Endodermal cell (in vitro differentiated cells): ENCODE data around the gene SF3B3. TPM values are rescaled to one million over a fixed set of nuclear protein-coding genes. Genes with fewer than 3 reads are reported as not detected.

Source experiments
- DNase-seq: peaks from one replicate; pipeline ENCODE4 v3.0.0-alpha.2; 2017
- H3K27ac ChIP-seq: 2 replicates; pipeline ENCODE4 v1.5.1; 2013; ENCODE audit warnings: mild to moderate bottlenecking, low read depth, low read length, moderate library complexity
- H3K27me3 ChIP-seq: 2 replicates; pipeline ENCODE4 v1.6.1; 2013; ENCODE audit warnings: mild to moderate bottlenecking, low read length, moderate library complexity; ENCODE audit not compliant: insufficient read depth, control insufficient read depth, poor library complexity, severe bottlenecking
- H3K36me3 ChIP-seq: 2 replicates; pipeline ENCODE4 v1.7.0; 2013; ENCODE audit warnings: mild to moderate bottlenecking, low read length, moderate library complexity; ENCODE audit not compliant: control insufficient read depth, insufficient read depth
- H3K4me1 ChIP-seq: one replicate; pipeline ENCODE4 v1.7.0; 2013; ENCODE audit warnings: low read length; ENCODE audit not compliant: control insufficient read depth, insufficient read depth
- H3K4me3 ChIP-seq: 2 replicates; pipeline ENCODE4 v1.5.1; 2013; ENCODE audit warnings: mild to moderate bottlenecking, low read length, moderate library complexity
- H3K9ac ChIP-seq: 2 replicates; pipeline ENCODE4 v1.6.1; 2013; ENCODE audit warnings: mild to moderate bottlenecking, low read length, moderate library complexity; ENCODE audit not compliant: poor library complexity, severe bottlenecking; ENCODE audit errors: extremely low read depth
- H3K9me3 ChIP-seq: 2 replicates; pipeline ENCODE4 v1.6.1; 2013; ENCODE audit warnings: mild to moderate bottlenecking, low read length, moderate library complexity; ENCODE audit not compliant: control insufficient read depth
- H3K27ac Mint-ChIP-seq: 2 replicates; pipeline ENCODE4 v1.8.0; 2020; ENCODE audit warnings: mixed read lengths
- H3K27me3 Mint-ChIP-seq: 2 replicates; pipeline ENCODE4 v1.8.0; 2021; ENCODE audit warnings: mild to moderate bottlenecking, mixed read lengths; ENCODE audit not compliant: insufficient read depth
- H3K36me3 Mint-ChIP-seq: 2 replicates; pipeline ENCODE4 v1.8.0; 2020; ENCODE audit warnings: low read depth, mixed read lengths
- H3K4me1 Mint-ChIP-seq: 2 replicates; pipeline ENCODE4 v1.8.0; 2020; ENCODE audit warnings: mixed read lengths
- H3K4me3 Mint-ChIP-seq: 2 replicates; pipeline ENCODE4 v1.8.0; 2020; ENCODE audit warnings: mild to moderate bottlenecking, moderate library complexity, mixed read lengths
- H3K9me3 Mint-ChIP-seq: 2 replicates; pipeline ENCODE4 v1.8.0; 2020; ENCODE audit warnings: mild to moderate bottlenecking, mixed read lengths
- CTCF ChIP-seq: fragments of 200-600 bp; sonication (generic); conservative IDR thresholded peaks from 2 replicates; pipeline ENCODE4 v1.5.0; 2021; ENCODE audit warnings: antibody characterized with exemption, mild to moderate bottlenecking
- WGBS, 2 experiments: methylation state at CpG; one replicate each; pipeline versions ENCODE4 v1.1.5 to v1.1.7; 2013; ENCODE audit warnings: missing lambda C conversion rate in 2 of 2, mixed read lengths in 1 of 2; ENCODE audit not compliant: insufficient coverage in 1 of 2, insufficient read length in 1 of 2; 5-methylcytosine and 5-hydroxymethylcytosine counted together
- total RNA-seq, 2 donors: library from RNA; stranded (reverse); fragmentation: NEBNext Ultra II Directional in 1 of 2; extraction: Animal tissue kit (Norgen Biotek cat#: 25700) in 1 of 2; gene quantifications; 2 replicates in 1 of 2; 3 replicates in 1 of 2; pipeline ENCODE4 v1.2.1, GENCODE V29; 2021

SF3B3 gene
- total RNA-seq, 2 donors from 2014 or later = 479 to 484 TPM

GRCh38 chr16:70475054-70475871, 48.4 kb upstream of the SF3B3 start:
- peaks cover 3% of the 10 kb centered on the region for H3K4me1 Mint-ChIP-seq
- no peak overlapping the region for H3K4me3 Mint-ChIP-seq
- H3K27me3 Mint-ChIP-seq = no peaks in the 10 kb centered on the region
- no peak overlapping the region for H3K27ac Mint-ChIP-seq
- Histone ChIP-seq H3K27ac (no peak overlapping the region), H3K36me3 (peaks cover 5% of the 10 kb centered on the region), H3K4me3 (no peak overlapping the region), H3K9ac (no peak overlapping the region), H3K9me3 (no peaks in the 10 kb centered on the region), H3K4me1 (no peaks in the 10 kb centered on the region), H3K27me3 (no peaks in the 10 kb centered on the region)
- TF ChIP-seq CTCF = no peak
- WGBS, 2 experiments = 93 to 94% methylated on average over 15 to 24 of the region's 24 CpGs
- peaks cover 2% of the 10 kb centered on the region for H3K36me3 Mint-ChIP-seq
- H3K9me3 Mint-ChIP-seq = no peaks in the 10 kb centered on the region
- DNase-seq = peak; percentile 53

- H3K36me3 Mint-ChIP-seq = peaks cover 12% of the 10 kb centered on the region
- DNase-seq = no peak
- Histone ChIP-seq H3K4me1 (no peaks in the 10 kb centered on the region), H3K9me3 (no peaks in the 10 kb centered on the region), H3K27me3 (no peaks in the 10 kb centered on the region), H3K4me3 (no peak overlapping the region), H3K9ac (no peak overlapping the region), H3K27ac (no peak overlapping the region), H3K36me3 (peaks cover 16% of the 10 kb centered on the region)
- no peak overlapping the region for H3K27ac Mint-ChIP-seq
- H3K4me3 Mint-ChIP-seq = no peak overlapping the region
- H3K27me3 Mint-ChIP-seq = no peaks in the 10 kb centered on the region
- WGBS, 2 experiments = 91 to 92% methylated on average over 9 to 13 of the region's 13 CpGs
- H3K9me3 Mint-ChIP-seq = no peaks in the 10 kb centered on the region
- TF ChIP-seq CTCF = no peak
- H3K4me1 Mint-ChIP-seq = no peaks in the 10 kb centered on the region
Observed at GRCh38 chr16:70476272-70477020, 47.2 kb upstream of the SF3B3 start.

GRCh38 chr16:70478169-70478568, 45.4 kb upstream of the SF3B3 start:
- H3K9me3 ChIP-seq = no peaks in the 10 kb centered on the region
- no peak overlapping the region for H3K9ac ChIP-seq
- no peaks in the 10 kb centered on the region for H3K4me1 Mint-ChIP-seq
- H3K27me3 ChIP-seq = no peaks in the 10 kb centered on the region
- H3K27ac ChIP-seq = no peak overlapping the region
- H3K27me3 Mint-ChIP-seq = no peaks in the 10 kb centered on the region
- H3K27ac Mint-ChIP-seq = peak overlapping the region; percentile 44
- H3K36me3 ChIP-seq = peaks cover 24% of the 10 kb centered on the region
- 90 to 92% methylated on average over 3 to 8 of the region's 8 CpGs for WGBS, 2 experiments
- DNase-seq = no peak
- H3K9me3 Mint-ChIP-seq = no peaks in the 10 kb centered on the region
- peaks cover 21% of the 10 kb centered on the region for H3K36me3 Mint-ChIP-seq
- TF ChIP-seq CTCF = no peak
- H3K4me3 ChIP-seq = no peak overlapping the region
- no peak overlapping the region for H3K4me3 Mint-ChIP-seq
- no peaks in the 10 kb centered on the region for H3K4me1 ChIP-seq
